SKM-1 treated with dmso at 0.1 percent for 144 hours (cell line): ENCODE results near the gene PIK3R6.

Experiments
- DNase-seq: peaks from one replicate; lab custom pipeline; 2025; ENCODE audit not compliant: unreplicated experiment; lab: John Stamatoyannopoulos, UW

PIK3R6 gene

DNA sequence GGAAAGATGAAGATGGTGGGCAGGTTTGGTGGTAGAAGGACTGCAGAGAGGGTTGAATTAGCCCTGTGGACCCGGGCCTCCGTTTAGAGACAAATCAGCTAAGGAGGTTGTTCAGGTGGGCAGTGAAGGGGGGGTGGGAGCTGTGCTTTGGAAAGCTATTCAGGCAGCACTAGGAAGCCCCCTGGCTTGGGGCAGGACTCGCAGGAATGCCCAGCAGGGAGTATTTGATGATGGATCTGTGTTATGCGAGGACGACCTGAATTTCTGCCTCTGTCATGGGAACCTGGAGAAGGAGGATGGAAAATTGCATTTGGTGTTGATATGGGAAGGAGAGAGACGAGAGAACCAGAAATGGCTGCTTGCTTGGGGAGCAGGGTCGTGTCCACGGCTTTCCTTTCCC, 112.6 kb downstream of the PIK3R6 start:
- no peak for DNase-seq

DNA sequence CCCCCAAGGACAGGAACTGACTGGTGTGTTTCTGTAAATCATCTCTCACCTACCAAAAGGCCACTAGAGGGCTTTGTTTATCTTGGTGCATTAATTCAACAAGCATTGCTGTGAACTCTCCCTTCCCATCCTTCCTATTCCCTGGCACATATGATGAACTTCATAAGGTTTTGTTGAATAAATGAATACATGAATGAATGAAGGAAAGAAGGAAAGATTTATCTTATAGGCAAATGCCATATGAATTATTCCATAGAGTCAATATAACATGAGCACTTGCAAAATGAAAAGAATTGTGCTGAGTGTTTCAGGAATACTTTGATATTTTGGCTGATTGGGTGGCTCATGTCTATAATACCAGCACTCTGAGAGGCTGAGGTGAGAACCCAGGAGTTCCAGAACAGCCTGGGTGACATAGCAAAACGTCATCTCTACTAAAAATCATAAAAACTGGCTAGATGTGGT, 113.5 kb downstream of the PIK3R6 start:
- DNase-seq = peak; percentile 8

DNA sequence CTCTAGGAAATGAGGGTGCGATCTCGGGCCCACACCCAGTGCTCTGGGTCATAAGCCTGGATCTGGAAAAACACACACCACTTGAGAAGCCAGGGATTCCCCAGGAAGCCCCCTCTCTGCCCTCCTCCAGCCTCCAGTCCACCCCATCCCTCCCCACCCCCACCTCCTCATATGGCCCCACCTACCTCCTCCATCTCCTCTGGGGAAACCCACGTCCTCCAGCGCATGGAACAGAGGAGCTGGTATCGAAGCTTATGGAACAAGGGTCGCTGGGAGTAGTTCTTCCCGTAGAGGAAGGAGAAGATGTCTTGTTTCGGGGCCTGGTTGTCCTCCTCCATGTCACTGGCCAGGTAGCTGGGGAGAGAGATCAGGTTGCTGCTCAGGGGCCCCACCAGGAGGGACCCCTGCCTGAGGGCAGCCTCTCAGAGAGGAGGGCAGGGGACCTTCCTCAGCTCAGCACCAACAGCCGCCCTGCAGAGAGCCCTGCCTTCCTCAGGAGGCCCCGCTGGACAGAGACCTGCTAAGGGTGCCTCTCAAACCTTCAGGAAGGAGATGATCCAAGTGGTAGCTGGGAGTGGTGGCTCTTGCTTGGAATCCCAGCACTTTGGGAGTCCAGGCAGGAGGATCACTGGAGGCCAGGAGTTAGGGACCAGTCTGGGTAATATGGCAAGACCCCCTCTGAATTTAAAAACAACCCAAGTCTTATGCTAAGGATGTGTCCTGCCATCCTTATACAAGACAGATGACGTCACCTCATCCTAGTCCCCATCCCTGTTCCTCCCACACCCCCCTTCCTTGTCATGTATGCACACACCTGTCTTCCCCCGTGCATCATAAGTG, 114.1 kb downstream of the PIK3R6 start:
- no peak for DNase-seq
